OCI-LY3 (cell line): ENCODE measurements around the gene FOS.

Experiments
- H2AFZ ChIP-seq: fragments of 200-600, 300-600 bp; shearing (Covaris generic); 2 replicates; pipeline ENCODE4 v1.6.0; 2014; ENCODE audit warnings: antibody characterized with exemption, low read depth, low read length
- H3K27ac ChIP-seq: fragments of 200-600, 300-600 bp; sonication (generic); 2 replicates; pipeline ENCODE4 v1.5.1; 2014; ENCODE audit warnings: mild to moderate bottlenecking, low read length, moderate library complexity, mixed read lengths
- H3K27me3 ChIP-seq: fragments of 200-600, 300-600 bp; sonication (generic); 2 replicates; pipeline ENCODE4 v1.6.1; 2014; ENCODE audit warnings: low read depth, low read length, mixed read lengths
- H3K36me3 ChIP-seq: fragments of 200-600, 300-600 bp; sonication (generic); replicated peaks from 2 replicates; pipeline ENCODE3; 2014; ENCODE audit warnings: low read depth, low read length, mixed read lengths
- H3K4me1 ChIP-seq: fragments of 300-600, 200-600 bp; sonication (generic); 2 replicates; pipeline ENCODE4 v1.6.1; 2014; ENCODE audit warnings: low read length, mixed read lengths
- H3K4me2 ChIP-seq: fragments of 200-600, 300-600 bp; sonication (generic); 2 replicates; pipeline ENCODE4 v1.6.1; 2014; ENCODE audit warnings: low read length, mixed read lengths
- H3K4me3 ChIP-seq: fragments of 300-600, 200-600 bp; sonication (generic); 2 replicates; pipeline ENCODE4 v1.5.1; 2014; ENCODE audit warnings: antibody characterized with exemption, mild to moderate bottlenecking, low read length, moderate library complexity
- H3K79me2 ChIP-seq: fragments of 300-600, 200-600 bp; shearing (Covaris generic); 2 replicates; pipeline ENCODE4 v1.6.1; 2014; ENCODE audit warnings: mild to moderate bottlenecking, low read length, mixed read lengths
- H3K9ac ChIP-seq: fragments of 300-600, 200-600 bp; shearing (Covaris generic); 2 replicates; pipeline ENCODE4 v1.6.0; 2014; ENCODE audit warnings: mild to moderate bottlenecking, low read length, moderate library complexity
- H3K9me3 ChIP-seq: fragments of 200-600, 300-600 bp; shearing (Covaris generic); 2 replicates; pipeline ENCODE4 v1.6.1; 2014; ENCODE audit warnings: low read length, mixed read lengths; ENCODE audit not compliant: insufficient read depth
- H4K20me1 ChIP-seq: fragments of 200-600, 300-600 bp; sonication (generic); 2 replicates; pipeline ENCODE4 v1.6.1; 2016; ENCODE audit warnings: low read length, mixed read lengths; ENCODE audit not compliant: insufficient read depth
- EZH2phosphoT487 ChIP-seq: fragments of 200-600 bp; shearing (Covaris generic); IDR thresholded peaks from 2 replicates; pipeline ENCODE4 v1.6.1; 2018; ENCODE audit warnings: antibody characterized with exemption, mixed run types, low read depth
- TF ChIP-seq, protein P1 (sequence below): fragments of 200-600, 300-600 bp; sonication (generic); IDR thresholded peaks from 2 replicates; pipeline ENCODE4 v1.5.1; 2014; ENCODE audit warnings: antibody characterized with exemption, low read length, low read depth

The FOS gene

DNA sequence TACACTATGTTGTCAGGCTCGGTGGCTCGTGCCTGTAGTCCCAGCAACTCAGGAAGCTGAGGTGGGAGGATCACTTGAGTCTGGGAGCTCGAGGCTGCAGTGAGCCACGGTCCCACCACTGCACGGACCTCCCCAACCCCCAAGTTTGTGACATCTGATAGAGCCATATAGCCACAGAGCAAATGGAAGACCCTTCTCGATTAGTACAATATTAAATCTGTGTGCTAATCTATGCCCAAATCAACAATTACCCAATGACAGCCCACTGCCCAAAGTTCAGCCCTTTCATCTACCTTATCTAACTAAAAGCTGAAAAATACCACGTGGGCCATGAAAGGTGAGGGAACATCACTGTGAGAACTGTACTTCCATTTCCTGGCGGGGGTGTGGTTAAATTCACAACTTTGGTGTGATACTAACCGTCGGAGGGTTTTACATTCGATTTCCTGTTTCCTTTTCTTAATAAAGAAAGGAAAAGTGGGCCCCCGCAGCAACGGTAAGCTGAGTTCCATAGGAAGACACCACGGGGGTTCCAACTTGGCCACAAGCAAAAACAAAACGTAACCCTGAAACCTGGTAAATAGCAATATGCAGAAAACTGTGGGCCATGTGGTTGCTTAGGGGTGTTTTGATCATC, 31.2 kb upstream of the FOS start:
- H3K4me1 ChIP-seq: peaks cover 19% of the 10 kb centered on the region
- H4K20me1 ChIP-seq: no peaks in the 10 kb centered on the region
- H3K4me2 ChIP-seq: peak overlapping the region; percentile 35
- no peaks in the 10 kb centered on the region for H3K36me3 ChIP-seq
- TF ChIP-seq, protein P1, sequence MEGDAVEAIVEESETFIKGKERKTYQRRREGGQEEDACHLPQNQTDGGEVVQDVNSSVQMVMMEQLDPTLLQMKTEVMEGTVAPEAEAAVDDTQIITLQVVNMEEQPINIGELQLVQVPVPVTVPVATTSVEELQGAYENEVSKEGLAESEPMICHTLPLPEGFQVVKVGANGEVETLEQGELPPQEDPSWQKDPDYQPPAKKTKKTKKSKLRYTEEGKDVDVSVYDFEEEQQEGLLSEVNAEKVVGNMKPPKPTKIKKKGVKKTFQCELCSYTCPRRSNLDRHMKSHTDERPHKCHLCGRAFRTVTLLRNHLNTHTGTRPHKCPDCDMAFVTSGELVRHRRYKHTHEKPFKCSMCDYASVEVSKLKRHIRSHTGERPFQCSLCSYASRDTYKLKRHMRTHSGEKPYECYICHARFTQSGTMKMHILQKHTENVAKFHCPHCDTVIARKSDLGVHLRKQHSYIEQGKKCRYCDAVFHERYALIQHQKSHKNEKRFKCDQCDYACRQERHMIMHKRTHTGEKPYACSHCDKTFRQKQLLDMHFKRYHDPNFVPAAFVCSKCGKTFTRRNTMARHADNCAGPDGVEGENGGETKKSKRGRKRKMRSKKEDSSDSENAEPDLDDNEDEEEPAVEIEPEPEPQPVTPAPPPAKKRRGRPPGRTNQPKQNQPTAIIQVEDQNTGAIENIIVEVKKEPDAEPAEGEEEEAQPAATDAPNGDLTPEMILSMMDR: no peak
- TF ChIP-seq EZH2phosphoT487: no peak
- H3K27me3 ChIP-seq: peaks cover 23% of the 10 kb centered on the region
- H3K4me3 ChIP-seq: peak overlapping the region; percentile 17; the same call in 1 of the 2 replicates
- no peak overlapping the region for H3K27ac ChIP-seq
- no peaks in the 10 kb centered on the region for H3K79me2 ChIP-seq
- no peak overlapping the region for H3K9ac ChIP-seq
- H3K9me3 ChIP-seq: no peaks in the 10 kb centered on the region
- peak overlapping the region; percentile 51 for H2AFZ ChIP-seq

DNA sequence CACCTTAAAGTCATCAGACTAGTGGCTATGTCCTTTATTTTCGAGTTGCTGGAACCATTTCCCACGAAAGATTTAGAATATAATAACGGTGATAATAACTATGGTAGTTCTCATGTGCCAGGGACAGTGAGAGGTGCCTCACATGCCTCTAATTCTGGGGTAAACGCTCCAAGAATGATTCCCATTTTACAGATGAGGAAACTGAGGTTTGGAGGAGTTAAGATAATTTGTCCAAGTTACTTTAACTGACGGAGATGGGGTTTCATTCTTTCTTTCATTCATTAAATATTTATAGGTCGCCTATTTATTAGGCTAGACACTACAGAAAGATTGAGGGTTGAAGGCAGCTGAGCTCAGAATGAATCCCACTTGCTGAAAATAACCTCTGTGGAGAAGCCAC, 30.7 kb upstream of the FOS start:
- no peak overlapping the region for H3K27ac ChIP-seq
- peaks cover 19% of the 10 kb centered on the region for H3K4me1 ChIP-seq
- peak overlapping the region; percentile 17; the same call in 1 of the 2 replicates for H3K4me3 ChIP-seq
- H2AFZ ChIP-seq: peak overlapping the region; percentile 51
- no peaks in the 10 kb centered on the region for H3K9me3 ChIP-seq
- peak overlapping the region; percentile 35 for H3K4me2 ChIP-seq
- TF ChIP-seq EZH2phosphoT487: no peak
- TF ChIP-seq, protein P1: no peak
- no peak overlapping the region for H3K9ac ChIP-seq
- H4K20me1 ChIP-seq: no peaks in the 10 kb centered on the region
- no peaks in the 10 kb centered on the region for H3K36me3 ChIP-seq
- peaks cover 23% of the 10 kb centered on the region for H3K27me3 ChIP-seq
- H3K79me2 ChIP-seq: no peaks in the 10 kb centered on the region

DNA sequence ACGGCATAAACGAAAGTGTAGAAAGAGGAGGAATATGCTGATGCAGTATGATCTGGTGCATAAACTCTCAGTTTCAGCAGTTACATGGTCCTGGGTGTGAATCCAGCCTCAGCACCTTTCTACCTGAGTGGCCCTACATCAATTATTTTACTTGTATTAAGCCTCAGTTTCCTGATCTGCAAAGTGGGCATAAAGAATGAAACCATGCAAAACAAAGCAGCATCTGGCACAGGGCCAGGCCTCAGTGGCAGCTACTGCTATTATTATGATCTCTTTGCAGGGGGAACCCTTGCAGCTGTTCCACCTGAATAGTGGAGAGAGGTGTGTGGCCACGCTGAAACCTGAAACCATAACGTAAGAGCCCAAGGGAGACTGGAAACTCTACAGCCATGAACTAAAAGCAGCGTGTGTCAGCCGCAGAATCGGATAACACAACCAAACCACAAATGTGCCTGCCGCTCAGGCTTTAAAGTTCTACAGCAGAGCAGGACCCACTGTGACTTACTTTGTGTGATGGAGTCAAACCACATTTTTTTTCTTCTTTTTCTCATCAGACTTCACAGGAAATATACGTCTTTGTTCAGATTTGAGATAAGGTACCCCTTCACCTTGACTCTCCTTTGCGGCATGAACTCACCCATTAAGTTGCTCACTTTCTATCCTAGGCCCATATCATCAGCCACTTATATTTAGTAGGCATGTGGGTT, 29.2 kb upstream of the FOS start:
- no peak overlapping the region for H2AFZ ChIP-seq
- no peak overlapping the region for H3K9ac ChIP-seq
- H3K79me2 ChIP-seq: no peaks in the 10 kb centered on the region
- TF ChIP-seq, protein P1: no peak
- no peak for TF ChIP-seq EZH2phosphoT487
- H3K27me3 ChIP-seq: peaks cover 21% of the 10 kb centered on the region
- no peaks in the 10 kb centered on the region for H3K36me3 ChIP-seq
- no peaks in the 10 kb centered on the region for H3K9me3 ChIP-seq
- H3K27ac ChIP-seq: no peak overlapping the region
- H3K4me1 ChIP-seq: peaks cover 19% of the 10 kb centered on the region
- H3K4me2 ChIP-seq: peak overlapping the region; percentile 24
- H4K20me1 ChIP-seq: no peaks in the 10 kb centered on the region
- H3K4me3 ChIP-seq: no peak overlapping the region

DNA sequence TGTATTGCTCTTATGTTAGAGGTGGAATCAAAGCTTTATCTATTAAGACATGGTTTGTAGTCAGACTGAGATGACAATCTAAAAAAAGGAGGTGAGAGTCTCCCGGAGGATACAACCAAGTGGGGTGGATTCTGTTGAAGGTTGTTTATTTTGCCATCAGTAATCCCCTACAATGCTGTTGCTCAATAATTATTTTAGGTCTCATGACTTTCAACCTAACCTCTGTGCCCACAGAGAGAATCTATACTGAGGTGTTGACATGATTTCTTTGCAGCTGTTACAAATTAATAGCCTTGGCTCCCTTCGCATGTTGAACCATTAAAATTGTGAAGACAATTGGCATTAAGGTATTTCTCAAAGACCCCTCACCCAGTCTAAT, 28.7 kb upstream of the FOS start:
- H4K20me1 ChIP-seq: no peaks in the 10 kb centered on the region
- H3K4me3 ChIP-seq: no peak overlapping the region
- H3K4me1 ChIP-seq: peaks cover 19% of the 10 kb centered on the region
- no peak overlapping the region for H3K9ac ChIP-seq
- H3K9me3 ChIP-seq: no peaks in the 10 kb centered on the region
- H3K27ac ChIP-seq: no peak overlapping the region
- no peaks in the 10 kb centered on the region for H3K36me3 ChIP-seq
- TF ChIP-seq EZH2phosphoT487: no peak
- TF ChIP-seq, protein P1: no peak
- no peaks in the 10 kb centered on the region for H3K79me2 ChIP-seq
- H2AFZ ChIP-seq: no peak overlapping the region
- H3K27me3 ChIP-seq: peaks cover 21% of the 10 kb centered on the region
- H3K4me2 ChIP-seq: peak overlapping the region; percentile 24
